SK-N-MC (cell line): ENCODE measurements around the gene RHBDD3.

Source experiments
- DNase-seq: peaks from one replicate; pipeline ENCODE4 v3.0.0-alpha.2; 2011; ENCODE audit warnings: low read depth, low spot score
- H3K27ac ChIP-seq: fragments of 200-600 bp; sonication (generic); 2 replicates; pipeline ENCODE4 v1.5.1; 2016; ENCODE audit warnings: mixed run types
- H3K36me3 ChIP-seq: fragments of 200-600 bp; sonication (generic); 2 replicates; pipeline ENCODE4 v1.6.1; 2017; ENCODE audit warnings: antibody characterized with exemption, low read length, mixed read lengths; ENCODE audit not compliant: insufficient read depth
- H3K4me3 ChIP-seq: fragments of 200-600 bp; sonication (generic); 2 replicates; pipeline ENCODE4 v1.5.1; 2016
- H3K9ac ChIP-seq: fragments of 200-600 bp; sonication (generic); 2 replicates; pipeline ENCODE4 v1.8.0; 2017; ENCODE audit warnings: mixed run types, mixed read lengths; ENCODE audit not compliant: insufficient read length
- H3K9me3 ChIP-seq: fragments of 200-600 bp; sonication (generic); 2 replicates; pipeline ENCODE4 v1.6.1; 2017; ENCODE audit warnings: low read depth, mild to moderate bottlenecking, antibody characterized with exemption, low read length, moderate library complexity, mixed read lengths
- EZH2 ChIP-seq: fragments of 200-600 bp; sonication (generic); IDR thresholded peaks from one replicate; pipeline ENCODE4 v1.6.1; 2017; ENCODE audit warnings: antibody characterized with exemption
- FOXP2 ChIP-seq: optimal IDR thresholded peaks from 2 replicates; pipeline ENCODE3; 2011; ENCODE audit warnings: mild to moderate bottlenecking, moderate library complexity; ENCODE audit not compliant: insufficient read depth; ENCODE audit errors: extremely low read length, control extremely low read depth
- POLR2AphosphoS5 ChIP-seq: IDR thresholded peaks from 2 replicates; pipeline ENCODE4 v1.6.1; 2012; ENCODE audit warnings: mild to moderate bottlenecking, low read depth, low read length, borderline replicate concordance

RHBDD3 gene

DNA sequence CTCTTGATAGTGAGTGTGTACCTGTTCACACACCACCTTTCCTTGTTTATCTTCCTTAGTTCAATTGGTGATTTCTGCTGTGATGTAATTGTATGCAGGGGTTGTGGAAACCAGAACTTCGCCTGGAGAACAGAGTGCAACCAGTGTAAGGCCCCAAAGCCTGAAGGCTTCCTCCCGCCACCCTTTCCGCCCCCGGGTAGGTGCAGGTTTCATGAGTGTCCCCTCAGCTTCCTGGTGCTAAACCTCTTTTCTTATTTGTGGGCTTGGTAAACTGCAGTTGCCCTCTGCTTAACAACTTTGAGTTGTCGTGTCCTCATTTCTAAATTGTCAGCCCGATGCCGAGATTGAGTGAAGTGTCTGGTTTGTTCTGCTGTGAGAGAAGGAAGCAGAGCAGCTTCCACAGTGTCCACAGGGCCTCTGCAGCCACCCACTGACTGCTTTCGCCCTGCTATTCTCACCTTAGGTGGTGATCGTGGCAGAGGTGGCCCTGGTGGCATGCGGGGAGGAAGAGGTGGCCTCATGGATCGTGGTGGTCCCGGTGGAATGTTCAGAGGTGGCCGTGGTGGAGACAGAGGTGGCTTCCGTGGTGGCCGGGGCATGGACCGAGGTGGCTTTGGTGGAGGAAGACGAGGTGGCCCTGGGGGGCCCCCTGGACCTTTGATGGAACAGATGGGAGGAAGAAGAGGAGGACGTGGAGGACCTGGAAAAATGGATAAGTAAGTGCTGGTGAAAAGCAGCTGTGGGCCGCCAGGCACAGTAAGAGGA is 31.5 kb upstream of the RHBDD3 start:
- no peak for DNase-seq

DNA sequence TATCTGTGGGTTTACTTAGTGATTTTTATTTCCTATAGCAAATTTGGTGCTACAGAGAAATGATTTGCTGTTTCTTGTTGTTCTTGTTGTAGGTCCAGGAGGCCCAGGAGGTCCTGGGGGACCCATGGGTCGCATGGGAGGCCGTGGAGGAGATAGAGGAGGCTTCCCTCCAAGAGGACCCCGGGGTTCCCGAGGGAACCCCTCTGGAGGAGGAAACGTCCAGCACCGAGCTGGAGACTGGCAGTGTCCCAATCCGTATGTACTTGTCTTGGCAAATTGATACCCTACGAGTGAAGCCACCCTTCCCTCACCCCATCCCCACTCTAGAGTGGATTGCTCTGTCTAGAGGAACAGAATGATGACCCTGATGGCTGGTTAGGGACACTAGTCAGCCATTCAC is 30.9 kb upstream of the RHBDD3 start:
- TF ChIP-seq EZH2 (no peak), POLR2AphosphoS5 (no peak), FOXP2 (no peak)
- no peak overlapping the region for H3K4me3 ChIP-seq
- H3K9me3 ChIP-seq: no peaks in the 10 kb centered on the region
- H3K36me3 ChIP-seq: peaks cover 56% of the 10 kb centered on the region
- no peak overlapping the region for H3K27ac ChIP-seq
- H3K9ac ChIP-seq: no peak overlapping the region
- no peak for DNase-seq

More for the DNA sequence above, 31.5 kb upstream of the RHBDD3 start:
- TF ChIP-seq EZH2 (no peak), FOXP2 (no peak), POLR2AphosphoS5 (no peak)
- Histone ChIP-seq H3K4me3 (no peak overlapping the region), H3K36me3 (peaks cover 50% of the 10 kb centered on the region), H3K9me3 (no peaks in the 10 kb centered on the region), H3K27ac (no peak overlapping the region), H3K9ac (no peak overlapping the region)

GRCh38 chr22:29292379-29292778 is 24.6 kb upstream of the RHBDD3 start:
- no peak overlapping the region for H3K27ac ChIP-seq
- no peak for TF ChIP-seq EZH2
- TF ChIP-seq FOXP2: no peak
- no peak for TF ChIP-seq POLR2AphosphoS5
- no peak overlapping the region for H3K9ac ChIP-seq
- DNase-seq: no peak
- peaks cover 97% of the 10 kb centered on the region for H3K36me3 ChIP-seq
- H3K9me3 ChIP-seq: no peaks in the 10 kb centered on the region
- H3K4me3 ChIP-seq: no peak overlapping the region

DNA sequence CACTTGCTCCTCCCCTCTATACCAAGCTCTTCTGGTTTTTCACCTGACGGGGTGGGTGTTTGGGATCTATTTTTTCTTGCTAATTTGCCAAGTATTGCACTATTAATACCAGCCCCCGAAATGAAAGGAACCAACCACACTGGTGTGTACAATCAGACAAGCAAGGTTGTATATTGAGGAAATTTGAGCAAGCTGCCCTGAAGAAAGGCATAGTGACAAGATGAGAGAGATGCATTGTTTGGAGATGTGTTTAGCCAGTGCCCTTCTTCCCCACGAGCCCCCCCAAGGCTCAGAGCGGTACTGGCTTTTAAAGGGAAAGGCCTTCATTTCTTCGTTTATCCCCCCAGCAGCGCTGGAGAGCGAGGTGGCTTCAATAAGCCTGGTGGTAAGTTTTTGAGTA is 23.4 kb upstream of the RHBDD3 start:
- no peak overlapping the region for H3K9ac ChIP-seq
- TF ChIP-seq FOXP2 (no peak), POLR2AphosphoS5 (no peak), EZH2 (no peak)
- H3K9me3 ChIP-seq: no peaks in the 10 kb centered on the region
- H3K4me3 ChIP-seq: no peak overlapping the region
- no peak for DNase-seq
- no peak overlapping the region for H3K27ac ChIP-seq
- H3K36me3 ChIP-seq: peaks cover 97% of the 10 kb centered on the region

- TF ChIP-seq EZH2 (no peak), POLR2AphosphoS5 (no peak), FOXP2 (no peak)
- Histone ChIP-seq H3K9me3 (no peaks in the 10 kb centered on the region), H3K36me3 (peaks cover 97% of the 10 kb centered on the region), H3K4me3 (no peak overlapping the region), H3K9ac (no peak overlapping the region), H3K27ac (no peak overlapping the region)
- DNase-seq: no peak
These were observed 22.3 kb upstream of the RHBDD3 start for GRCh38 chr22:29290061-29290460.

DNA sequence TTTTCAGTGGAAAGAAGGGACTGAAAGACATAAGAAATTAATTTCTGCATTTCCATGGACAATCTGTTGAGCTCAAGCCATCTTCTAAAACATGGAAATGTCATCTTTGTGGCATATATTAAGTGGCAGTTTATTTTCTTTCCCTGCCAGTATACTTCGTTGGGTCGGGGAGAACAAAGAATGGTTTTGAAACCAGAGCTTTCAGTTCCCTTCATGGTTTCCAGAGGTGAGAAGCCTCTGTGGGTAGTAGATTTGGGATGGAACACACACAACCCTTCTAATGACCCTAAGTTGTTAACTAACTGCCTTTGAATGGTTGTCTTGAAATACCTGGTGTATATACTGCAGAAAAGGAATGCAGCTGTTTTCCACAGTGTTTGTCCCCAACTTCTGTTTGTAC is 21.1 kb upstream of the RHBDD3 start:
- Histone ChIP-seq H3K27ac (no peak overlapping the region), H3K9ac (no peak overlapping the region), H3K36me3 (peaks cover 98% of the 10 kb centered on the region), H3K4me3 (no peak overlapping the region), H3K9me3 (no peaks in the 10 kb centered on the region)
- no peak for TF ChIP-seq EZH2
- TF ChIP-seq FOXP2: no peak
- no peak for TF ChIP-seq POLR2AphosphoS5
- DNase-seq: no peak

- peaks cover 99% of the 10 kb centered on the region for H3K36me3 ChIP-seq
These were observed 16.4 kb upstream of the RHBDD3 start for GRCh38 chr22:29284196-29284595.

DNA sequence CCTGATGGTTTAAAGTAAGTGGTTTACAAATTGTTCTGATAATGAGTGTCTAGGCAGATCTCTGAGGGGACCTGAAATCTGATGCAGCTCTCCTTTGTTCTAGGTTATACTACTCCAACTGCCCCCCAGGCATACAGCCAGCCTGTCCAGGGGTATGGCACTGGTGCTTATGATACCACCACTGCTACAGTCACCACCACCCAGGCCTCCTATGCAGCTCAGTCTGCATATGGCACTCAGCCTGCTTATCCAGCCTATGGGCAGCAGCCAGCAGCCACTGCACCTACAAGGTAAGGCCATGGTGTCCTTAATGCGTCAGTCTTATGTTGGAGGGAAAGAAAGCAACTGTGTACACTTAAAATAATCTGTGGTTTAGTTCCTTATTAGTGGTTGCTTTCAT is 10.1 kb upstream of the RHBDD3 start:
- no peak overlapping the region for H3K4me3 ChIP-seq
- peak overlapping the region; percentile 34; the same call in 1 of the 2 replicates for H3K27ac ChIP-seq
- H3K9ac ChIP-seq: no peak overlapping the region
- H3K9me3 ChIP-seq: no peaks in the 10 kb centered on the region
- no peak for DNase-seq
- peaks cover 99% of the 10 kb centered on the region for H3K36me3 ChIP-seq
- no peak for TF ChIP-seq FOXP2
- TF ChIP-seq EZH2: no peak
- TF ChIP-seq POLR2AphosphoS5: no peak

More at GRCh38 chr22:29284196-29284595, 16.4 kb upstream of the RHBDD3 start:
- no peak overlapping the region for H3K4me3 ChIP-seq
- no peak for TF ChIP-seq EZH2
- TF ChIP-seq FOXP2: no peak
- no peak for TF ChIP-seq POLR2AphosphoS5
- no peak overlapping the region for H3K9ac ChIP-seq
- H3K9me3 ChIP-seq: no peaks in the 10 kb centered on the region
- no peak for DNase-seq
- no peak overlapping the region for H3K27ac ChIP-seq

- H3K36me3 ChIP-seq: peaks cover 99% of the 10 kb centered on the region
- H3K9me3 ChIP-seq: no peaks in the 10 kb centered on the region
- H3K4me3 ChIP-seq: peak overlapping the region; percentile 19
- no peak for DNase-seq
- H3K27ac ChIP-seq: peak overlapping the region; percentile 80
- peak overlapping the region; percentile 25 for H3K9ac ChIP-seq
- no peak for TF ChIP-seq POLR2AphosphoS5
- TF ChIP-seq EZH2: no peak
These were observed 8.2 kb upstream of the RHBDD3 start for GRCh38 chr22:29275819-29276565.
